ENCODE results near the gene PRF1. TPM values are rescaled to one million over a fixed set of nuclear protein-coding genes. Genes with fewer than 3 reads are reported as not detected.
A peak's percentile ranks its signal among the peaks of the same experiment; 100 is the strongest.
"Not testable (repeated sequence)": the region's sequence is repeated elsewhere in the genome, so short reads cannot be mapped to it uniquely, and the experiment has no call there.

The PRF1 gene
- total RNA-seq, 4 donors from 2014 or later: 0.34 to 2.5 (median 0.70) TPM; not detected in 1

- Histone ChIP-seq H3K4me1 (no peaks in the 10 kb centered on the region), H3K9me3 (no peaks in the 10 kb centered on the region), H3K27ac (no peak overlapping the region), H3K4me3 (no peak overlapping the region), H3K27me3 (peaks cover 2% of the 10 kb centered on the region), H3K36me3 (no peaks in the 10 kb centered on the region)
- TF ChIP-seq POLR2A (IDR thresholded peaks at IDR 0.05) (no peak), EP300 (IDR thresholded peaks at IDR 0.05) (no peak), POLR2AphosphoS5 (IDR thresholded peaks at IDR 0.05) (no peak), CTCF (IDR thresholded peaks at IDR 0.05) (no peak)
- 90% methylated on average over 11 of the region's 11 CpGs for WGBS
- DNase-seq (ENCODE audit: low spot score in 2 of 2): peak; percentile 13 to 38
These were observed 18.2 kb downstream of the PRF1 start for GRCh38 chr10:70584366-70584765.

- peaks cover 2% of the 10 kb centered on the region for H3K27me3 ChIP-seq
- no peak overlapping the region for H3K4me3 ChIP-seq
- no peaks in the 10 kb centered on the region for H3K36me3 ChIP-seq
- H3K9me3 ChIP-seq: no peaks in the 10 kb centered on the region
- no peak overlapping the region for H3K27ac ChIP-seq
- TF ChIP-seq CTCF (IDR thresholded peaks at IDR 0.05) (no peak), EP300 (IDR thresholded peaks at IDR 0.05) (no peak), POLR2AphosphoS5 (IDR thresholded peaks at IDR 0.05) (no peak), POLR2A (IDR thresholded peaks at IDR 0.05) (no peak)
- no peaks in the 10 kb centered on the region for H3K4me1 ChIP-seq
- peak in 1 of 2 donors; percentile 39 for DNase-seq (ENCODE audit: low spot score in 2 of 2)
- 84% methylated on average over 2 of the region's 2 CpGs for WGBS
These were observed 18.9 kb downstream of the PRF1 start for GRCh38 chr10:70583669-70584037.

- TF ChIP-seq EP300 (IDR thresholded peaks at IDR 0.05) (no peak), POLR2AphosphoS5 (IDR thresholded peaks at IDR 0.05) (no peak), CTCF (IDR thresholded peaks at IDR 0.05) (no peak), POLR2A (IDR thresholded peaks at IDR 0.05) (no peak)
- peak in 1 of 2 donors; percentile 45 for DNase-seq (ENCODE audit: low spot score in 2 of 2)
- Histone ChIP-seq H3K36me3 (no peaks in the 10 kb centered on the region), H3K27me3 (no peaks in the 10 kb centered on the region), H3K27ac (no peak overlapping the region), H3K4me3 (no peak overlapping the region), H3K9me3 (no peaks in the 10 kb centered on the region), H3K4me1 (no peaks in the 10 kb centered on the region)
- WGBS: 86% methylated on average over 19 of the region's 19 CpGs
These were observed 19.5 kb downstream of the PRF1 start for GRCh38 chr10:70582793-70583668.

GRCh38 chr10:70581176-70581575, 21.4 kb downstream of the PRF1 start:
- DNase-seq (ENCODE audit: low spot score in 2 of 2): peak in 1 of 2 donors; percentile 15
- H3K36me3 ChIP-seq, H3K4me3 ChIP-seq, H3K9me3 ChIP-seq, H3K27ac ChIP-seq, H3K27me3 ChIP-seq, H3K4me1 ChIP-seq: not testable (repeated sequence)
- 97% methylated on average over 5 of the region's 5 CpGs for whole genome bisulfite sequencing

GRCh38 chr10:70579234-70580002, 23.1 kb downstream of the PRF1 start:
- DNase-seq (ENCODE audit: low spot score in 2 of 2): peak in 1 of 2 donors; percentile 4
- no peaks in the 10 kb centered on the region for H3K27me3 ChIP-seq
- TF ChIP-seq CTCF (IDR thresholded peaks at IDR 0.05) (no peak), POLR2AphosphoS5 (IDR thresholded peaks at IDR 0.05) (no peak), POLR2A (IDR thresholded peaks at IDR 0.05) (no peak), EP300 (IDR thresholded peaks at IDR 0.05) (no peak)
- 83% methylated on average over 3 of the region's 3 CpGs for WGBS
- peaks cover 18% of the 10 kb centered on the region for H3K4me1 ChIP-seq
- H3K36me3 ChIP-seq: no peaks in the 10 kb centered on the region
- H3K4me3 ChIP-seq: no peak overlapping the region
- H3K9me3 ChIP-seq: no peaks in the 10 kb centered on the region
- H3K27ac ChIP-seq: no peak overlapping the region
